GM21717 (cell line): ENCODE data around the gene PSRC1.
"Not testable (repeated sequence)": the region's sequence is repeated elsewhere in the genome, so short reads cannot be mapped to it uniquely, and the experiment has no call there.

Experiments used
- ATAC-seq: cut with Tn5 transposase; IDR thresholded peaks from one replicate; pipeline ENCODE4 v1.9.1; 2021; ENCODE audit warnings: mild to moderate bottlenecking, moderate library complexity; ENCODE audit not compliant: unreplicated experiment

The PSRC1 gene

DNA sequence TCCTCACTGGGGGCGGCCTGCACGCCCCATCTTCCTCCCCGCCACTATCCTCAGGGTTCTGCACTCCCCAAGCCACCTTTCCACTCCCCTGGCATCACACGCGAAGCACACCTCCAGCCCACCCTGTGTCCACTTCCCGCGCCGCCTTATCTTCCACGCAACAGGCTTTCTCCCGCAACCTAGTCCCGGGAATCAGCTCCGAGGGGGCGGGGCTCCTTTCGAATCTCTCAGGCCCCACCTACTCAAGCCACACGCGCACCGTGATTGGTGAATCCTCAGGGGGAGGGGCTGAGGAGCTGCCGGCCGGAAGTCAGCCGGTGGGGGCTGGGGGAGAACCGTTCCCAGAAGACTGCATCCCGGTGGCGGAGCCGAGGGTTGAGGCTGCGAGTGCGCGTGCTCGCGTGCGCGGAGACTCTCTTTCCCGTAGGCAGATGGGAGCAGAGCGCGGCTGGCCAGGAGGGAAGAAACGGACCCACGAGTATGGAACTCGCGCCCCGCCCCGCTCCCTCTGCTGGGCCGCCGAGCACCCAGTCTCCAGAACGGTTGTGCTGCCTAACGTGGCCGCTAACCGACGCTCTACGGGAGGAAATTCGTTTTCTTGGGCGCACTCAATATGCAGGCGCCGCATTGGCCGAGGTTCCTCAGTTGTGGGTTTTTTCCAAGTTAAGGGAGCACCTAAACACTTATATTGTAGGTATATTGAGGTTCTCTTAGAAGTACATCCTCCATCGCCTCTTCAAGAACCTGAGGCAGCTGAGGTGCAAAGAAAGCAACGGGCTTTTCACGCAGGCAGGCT lies at the start of gene PSRC1:
Gene PSRC1, minus strand, starts transcription at position 194 of the 796 bp plus-strand sequence.
- peak; percentile 90 for ATAC-seq

DNA sequence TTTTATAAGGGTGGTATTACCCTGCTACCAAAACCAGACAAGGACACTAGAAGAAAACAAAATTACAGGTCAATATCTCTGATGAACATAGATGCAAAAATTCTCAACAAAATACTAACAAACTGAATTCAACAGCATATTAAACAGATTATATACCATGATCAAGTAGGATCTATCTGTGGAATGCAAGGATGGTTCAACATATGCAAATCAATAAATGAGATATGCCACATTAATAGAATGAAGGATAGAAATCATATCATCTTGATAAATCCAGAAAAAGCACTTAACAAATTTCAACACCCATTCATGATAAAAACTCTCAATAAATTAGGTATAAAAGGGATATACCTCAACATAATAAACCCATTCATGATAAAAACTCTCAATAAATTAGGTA lies 48.2 kb upstream of the PSRC1 start:
- no peak for ATAC-seq

DNA sequence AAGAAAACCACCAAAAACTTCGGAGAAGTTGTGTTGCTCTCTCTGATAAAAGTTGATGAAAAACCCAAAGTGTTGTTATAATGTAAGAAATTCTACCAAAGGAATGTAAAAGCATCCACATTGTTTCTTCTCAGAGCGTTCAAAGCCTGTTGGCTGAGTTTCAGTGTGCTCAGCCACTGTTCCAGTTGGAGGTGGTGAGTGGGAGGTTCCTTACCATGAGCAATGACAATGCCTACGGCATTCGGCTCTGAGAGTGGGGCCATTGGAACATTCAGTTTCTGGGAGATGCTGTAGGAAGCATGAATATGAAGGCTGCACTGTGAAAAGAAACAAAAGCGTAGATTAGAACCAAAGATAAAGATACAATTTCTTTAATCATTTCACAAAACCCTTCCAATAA lies 44.3 kb upstream of the PSRC1 start:
- no peak for ATAC-seq

DNA sequence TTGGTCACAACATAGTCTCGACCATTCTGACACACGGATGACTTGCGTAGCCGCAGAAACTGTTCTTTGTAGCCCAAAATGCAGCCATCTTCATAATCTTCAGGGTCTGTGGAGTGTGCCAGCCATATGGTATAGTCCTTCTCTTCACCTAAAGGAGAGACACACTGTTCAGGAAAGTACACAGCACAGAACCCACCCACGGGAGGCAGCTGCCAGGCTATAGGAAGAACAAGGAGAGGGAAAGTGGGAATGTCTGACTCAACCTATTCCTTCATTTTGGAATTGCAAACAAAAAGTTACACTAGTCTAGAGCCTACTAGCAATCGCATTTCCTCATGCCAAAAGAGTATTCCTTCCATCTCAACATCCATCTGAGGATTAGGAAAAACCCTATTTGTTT lies 40.0 kb upstream of the PSRC1 start:
- no peak for ATAC-seq

DNA sequence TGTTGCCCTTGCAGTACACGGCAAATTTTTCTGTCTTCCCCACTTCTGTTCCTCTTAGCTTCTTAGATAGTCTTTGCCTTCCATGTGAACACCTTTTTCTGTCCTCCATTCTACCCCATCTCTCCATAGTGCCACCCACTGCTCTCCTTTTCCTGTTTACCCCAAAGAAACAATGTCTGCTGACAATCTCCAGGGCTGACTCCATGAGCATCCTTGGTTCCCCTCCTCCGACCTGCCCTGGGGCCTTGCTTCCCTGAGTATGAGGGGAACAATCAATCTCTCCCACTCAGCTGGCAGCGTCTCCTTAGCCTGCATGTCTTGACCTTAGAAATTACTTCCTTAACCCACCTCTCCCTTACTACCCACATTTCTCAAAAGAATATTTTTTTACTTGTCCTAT lies 36.2 kb upstream of the PSRC1 start:
- no peak for ATAC-seq

DNA sequence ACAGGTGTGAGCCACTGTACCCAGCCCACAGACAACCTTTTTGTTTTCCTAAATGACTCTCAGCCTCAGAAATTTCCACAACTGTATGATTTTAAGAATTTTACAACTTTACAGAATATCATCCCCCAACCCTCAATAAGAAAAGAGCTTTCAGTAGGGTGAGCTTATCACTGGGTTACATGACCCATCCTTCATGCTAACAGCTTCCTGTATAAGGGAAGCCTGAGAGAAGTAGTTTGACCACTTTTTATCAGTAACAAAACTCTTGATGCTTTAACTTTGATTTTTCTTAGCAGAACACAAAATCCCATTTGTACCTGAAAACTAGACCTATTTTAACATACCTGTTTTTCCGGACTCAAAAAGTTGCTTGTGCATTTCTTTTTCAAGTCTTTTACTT lies 33.6 kb upstream of the PSRC1 start:
- no peak for ATAC-seq

DNA sequence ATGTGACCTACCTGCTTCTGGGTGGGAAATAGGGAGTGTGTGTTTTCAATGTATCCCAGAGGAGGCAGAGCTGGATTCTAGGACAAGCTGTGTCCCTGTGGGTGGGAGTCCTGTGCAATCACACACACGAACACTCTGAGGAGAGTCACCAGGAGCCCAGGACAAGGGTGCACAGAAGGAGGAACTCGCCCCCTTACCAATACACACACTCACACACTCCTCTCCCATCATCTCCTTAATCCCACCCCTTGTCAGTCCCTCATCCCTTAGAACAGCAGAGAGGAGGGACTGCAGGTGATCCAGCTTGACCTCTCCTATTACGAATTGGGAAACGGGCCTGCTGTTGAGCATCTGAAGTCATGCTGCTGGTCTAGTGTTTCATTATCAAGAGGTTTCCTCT lies 32.3 kb upstream of the PSRC1 start:
- ATAC-seq = no peak

DNA sequence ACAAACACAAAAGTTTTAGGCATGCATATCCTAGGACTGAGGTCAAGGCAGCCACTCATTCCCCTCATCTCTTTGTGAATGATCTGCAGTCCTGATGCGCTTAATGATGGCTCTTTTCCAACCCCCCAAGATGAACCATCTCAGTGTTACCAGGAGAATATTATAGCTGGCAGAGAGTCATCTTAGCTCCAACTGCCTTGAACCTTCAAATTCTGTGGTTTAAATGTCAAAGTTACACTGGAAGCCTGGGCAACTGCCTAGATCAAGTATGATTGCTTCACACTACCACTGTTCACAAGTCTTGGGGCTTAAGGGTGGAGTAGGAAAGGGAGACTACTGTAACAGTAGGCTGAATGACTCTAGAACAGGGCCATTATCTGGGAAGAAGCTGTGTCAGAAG lies 31.9 kb upstream of the PSRC1 start:
- ATAC-seq = no peak

DNA sequence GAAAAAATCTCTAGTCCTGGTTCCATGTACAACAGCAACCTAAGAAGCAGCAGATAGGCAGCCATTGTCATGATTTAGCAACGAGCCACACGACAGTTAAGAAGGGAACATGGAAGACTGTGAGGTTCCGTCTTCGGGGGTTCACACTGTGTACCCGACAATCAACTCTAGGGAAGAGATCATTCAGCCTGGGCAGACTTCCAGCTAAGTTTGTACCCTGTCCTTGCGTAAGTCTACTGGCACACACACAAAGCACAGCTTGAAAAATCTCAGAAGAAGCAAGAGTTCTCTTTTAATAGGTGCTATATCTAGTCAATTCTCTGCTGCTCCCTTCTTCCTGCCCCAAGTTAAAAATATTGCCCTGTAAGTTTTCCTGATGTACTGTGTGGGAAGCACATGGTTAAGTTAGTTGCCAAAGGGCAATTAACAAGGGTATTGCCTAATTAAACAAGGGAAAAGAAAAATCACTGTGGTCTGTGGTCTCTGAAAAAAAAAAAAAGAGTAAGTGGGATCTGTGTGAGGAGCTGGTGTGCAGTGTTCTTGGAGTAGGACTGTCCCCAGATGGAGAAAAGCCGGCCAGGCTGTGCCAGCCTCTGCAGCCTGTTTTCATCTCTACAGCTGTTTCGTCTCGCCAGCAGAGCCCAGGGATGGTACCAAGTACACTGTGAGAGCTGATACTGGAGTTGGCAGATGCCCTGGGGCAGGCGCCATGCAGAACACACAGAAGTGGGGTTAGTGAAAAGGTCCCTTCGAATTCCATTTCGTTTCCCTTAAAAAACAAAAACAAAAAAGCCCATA lies 30.2 kb upstream of the PSRC1 start:
- ATAC-seq = no peak

DNA sequence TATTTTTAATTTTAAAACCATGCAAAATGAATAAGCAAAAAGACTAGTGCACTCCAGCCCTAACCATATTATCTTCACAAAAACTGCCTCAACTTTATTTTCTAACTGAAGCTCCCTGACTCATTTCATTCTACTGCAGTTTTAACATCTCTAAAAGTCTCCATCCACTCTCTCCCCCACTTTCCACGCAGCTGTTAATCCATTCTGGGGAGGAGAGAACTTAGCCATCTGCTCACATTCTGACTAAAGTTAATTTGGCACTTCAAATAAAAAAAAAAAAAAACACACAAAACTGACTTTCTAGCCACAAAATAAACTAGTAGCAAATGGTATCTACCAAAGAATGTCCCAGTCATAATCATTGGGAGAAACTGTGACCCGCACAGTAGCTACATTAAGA lies 29.3 kb upstream of the PSRC1 start:
- ATAC-seq = no peak

DNA sequence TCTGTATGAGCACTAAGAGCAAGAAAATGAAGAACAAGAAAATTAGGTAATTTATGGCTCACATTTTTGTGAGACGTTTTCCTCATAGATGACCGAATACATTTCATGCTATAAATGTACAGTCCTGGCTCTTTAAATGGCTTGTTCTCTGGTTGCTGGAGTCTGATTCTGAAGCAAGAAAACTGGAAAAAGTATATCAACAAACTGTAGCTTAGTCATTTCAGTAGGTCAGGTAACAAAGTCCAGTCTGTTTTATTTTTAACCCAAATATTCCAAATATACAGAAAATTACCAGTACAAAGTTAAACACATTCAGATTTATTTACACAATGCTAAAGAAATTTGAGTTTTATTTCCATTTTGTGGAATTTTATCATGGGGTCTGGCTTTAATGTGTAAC lies 26.4 kb upstream of the PSRC1 start:
- no peak for ATAC-seq

DNA sequence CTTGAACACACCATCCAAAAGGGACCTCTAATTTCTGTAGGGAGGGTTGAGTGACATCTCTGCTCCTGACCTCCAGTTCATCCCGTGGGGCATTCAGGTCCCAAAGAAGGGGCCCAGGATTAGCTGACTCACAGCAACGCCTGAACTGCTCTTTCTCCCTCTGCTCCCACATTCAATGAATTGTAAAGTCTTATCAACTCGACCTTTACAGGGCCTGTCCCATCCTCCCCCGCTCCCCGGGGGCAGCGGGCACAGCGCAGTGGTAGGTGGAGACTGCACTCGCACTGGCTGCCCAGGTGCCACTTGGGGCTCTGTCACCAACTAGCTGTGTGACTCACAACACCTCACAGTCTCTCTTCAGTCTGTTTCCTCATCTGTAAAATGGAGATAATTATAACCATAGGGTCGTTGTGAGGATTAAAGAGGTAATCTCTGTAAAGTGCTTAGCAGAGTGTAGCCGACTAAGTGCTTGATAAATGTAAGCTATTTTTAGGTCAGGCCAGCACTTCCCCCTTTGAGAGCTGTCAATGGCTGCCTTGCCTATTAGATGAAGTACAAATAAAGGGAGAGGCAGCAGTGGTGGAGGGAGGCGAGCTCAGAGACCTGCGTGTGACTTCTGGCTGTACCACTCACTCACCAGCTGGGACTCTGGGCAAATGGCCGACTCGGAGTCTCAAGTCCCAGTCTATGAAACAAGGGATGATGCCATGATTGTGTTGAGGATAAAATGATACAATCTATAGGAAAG lies 24.5 kb upstream of the PSRC1 start:
- ATAC-seq = no peak

DNA sequence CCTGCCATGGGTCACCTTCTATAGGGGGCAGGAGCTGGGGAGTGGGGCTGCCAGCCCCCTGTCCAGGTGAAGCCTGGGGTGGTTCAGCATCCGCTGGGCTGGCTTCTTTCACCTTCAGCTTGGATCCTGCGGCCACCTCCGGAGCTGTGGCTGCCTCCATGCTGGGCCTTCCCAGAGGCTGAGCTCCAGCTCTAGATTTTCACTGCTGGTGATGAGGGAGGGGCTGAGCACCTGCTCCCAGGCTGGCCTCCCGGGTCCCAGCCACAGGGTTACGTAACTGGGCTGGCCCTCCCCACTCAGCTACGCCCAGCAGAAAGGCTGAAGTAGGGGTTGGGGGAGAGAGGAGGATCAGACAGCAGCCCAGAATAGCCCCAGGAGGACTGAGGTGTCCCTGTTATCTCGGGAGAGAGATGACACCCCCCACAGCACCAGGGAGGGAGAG lies 23.9 kb upstream of the PSRC1 start, which contains the start of gene MYBPHL:
Gene MYBPHL, minus strand, starts transcription at position 180 of the 442 bp plus-strand sequence. Its CDS starts 20 bp downstream, at position 160.
- ATAC-seq = no peak

DNA sequence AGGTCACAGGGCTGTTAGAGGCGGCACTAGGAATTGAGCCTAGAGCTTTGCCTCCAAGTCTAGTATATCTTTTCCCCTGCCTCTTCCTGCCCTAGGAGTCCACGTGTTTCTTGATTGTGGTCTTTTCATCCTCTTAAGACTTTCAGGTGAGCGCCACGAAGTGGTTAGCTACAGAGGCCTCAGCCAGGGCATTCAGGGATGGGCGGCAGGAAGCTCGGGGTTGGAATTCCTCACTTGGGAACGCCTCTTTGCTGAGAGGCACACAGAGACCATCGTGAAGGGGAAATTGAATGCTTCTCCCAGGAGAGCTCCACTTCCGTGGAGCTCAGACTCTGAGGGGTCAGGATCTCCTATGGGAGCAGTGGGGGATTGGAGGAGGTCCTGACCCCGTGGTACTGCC lies 23.0 kb upstream of the PSRC1 start:
- not testable (repeated sequence) for ATAC-seq

DNA sequence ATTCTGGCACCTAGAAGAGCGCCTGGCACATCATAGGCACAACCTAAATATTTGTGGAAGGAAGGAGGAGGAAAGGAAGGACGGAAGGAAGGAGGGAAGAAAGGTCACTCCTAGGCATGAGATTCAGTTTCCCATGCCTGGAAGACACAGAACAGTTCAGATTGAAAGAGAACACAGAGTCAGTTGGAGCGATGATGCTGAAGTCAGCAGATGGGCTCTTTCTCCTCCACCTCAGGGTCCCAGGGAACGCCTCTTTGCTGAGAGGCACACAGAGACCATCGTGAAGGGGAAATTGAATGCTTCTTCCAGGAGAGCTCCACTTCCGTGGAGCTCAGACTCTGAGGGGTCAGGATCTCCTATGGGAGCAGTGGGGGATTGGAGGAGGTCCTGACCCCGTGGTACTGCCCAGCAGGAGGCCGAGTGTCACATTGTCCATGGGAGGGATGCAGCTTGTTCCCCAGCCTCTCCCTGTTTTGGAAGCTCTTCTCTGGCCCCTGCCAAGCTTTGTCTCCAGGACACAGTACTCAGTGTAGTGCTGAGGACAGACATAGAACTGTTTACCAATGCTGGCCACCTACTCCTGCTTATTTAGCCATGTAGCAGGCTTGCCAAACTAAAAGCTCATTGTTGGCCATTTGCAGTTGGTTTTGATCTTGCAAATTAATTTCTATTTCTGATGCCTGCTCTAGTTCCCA lies 21.4 kb upstream of the PSRC1 start:
- ATAC-seq = no peak

DNA sequence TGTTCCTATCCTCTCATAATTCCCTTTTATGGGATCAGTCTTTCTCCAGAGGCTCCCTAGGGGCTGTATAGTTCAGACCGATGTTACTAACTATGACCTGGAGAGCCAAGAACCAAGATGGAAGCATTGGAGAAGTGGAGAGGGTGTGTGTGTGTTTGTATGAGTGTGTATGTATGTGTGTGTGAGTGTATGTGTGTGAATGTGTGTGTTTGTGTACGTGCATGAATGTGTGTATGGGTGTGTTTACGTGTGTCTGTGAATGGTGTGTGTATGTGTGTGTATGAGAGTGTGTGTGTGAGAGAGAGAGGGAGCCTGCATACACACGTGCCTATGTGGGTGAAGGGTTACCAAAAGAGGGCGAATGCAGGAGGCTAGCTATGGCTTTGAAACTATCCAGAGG lies 18.9 kb upstream of the PSRC1 start:
- ATAC-seq = no peak

DNA sequence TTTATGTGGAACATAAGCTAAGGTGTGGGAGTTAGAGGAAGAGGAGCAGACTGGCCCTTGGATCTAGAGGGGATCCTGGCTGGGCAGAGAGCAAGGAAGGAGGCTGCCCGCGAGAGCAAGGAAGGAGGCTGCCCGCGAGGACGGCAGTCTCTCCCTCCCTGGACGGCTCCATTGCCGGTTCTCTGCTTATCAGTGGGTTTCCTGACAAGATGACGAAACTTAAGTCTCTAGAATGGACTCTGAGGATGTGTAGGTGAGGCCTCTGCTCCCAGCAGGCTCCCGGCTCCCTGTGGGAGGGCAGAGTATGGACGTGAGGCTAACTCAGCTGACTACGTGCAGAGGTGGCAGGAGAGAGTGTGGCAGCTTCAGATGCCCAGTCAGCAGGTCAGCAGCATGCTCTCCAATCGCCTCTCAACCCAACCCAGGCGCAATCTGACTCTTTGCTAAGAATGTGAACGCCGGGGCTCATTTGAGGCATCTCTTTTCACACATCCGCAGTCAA lies 17.8 kb upstream of the PSRC1 start:
- ATAC-seq = no peak

DNA sequence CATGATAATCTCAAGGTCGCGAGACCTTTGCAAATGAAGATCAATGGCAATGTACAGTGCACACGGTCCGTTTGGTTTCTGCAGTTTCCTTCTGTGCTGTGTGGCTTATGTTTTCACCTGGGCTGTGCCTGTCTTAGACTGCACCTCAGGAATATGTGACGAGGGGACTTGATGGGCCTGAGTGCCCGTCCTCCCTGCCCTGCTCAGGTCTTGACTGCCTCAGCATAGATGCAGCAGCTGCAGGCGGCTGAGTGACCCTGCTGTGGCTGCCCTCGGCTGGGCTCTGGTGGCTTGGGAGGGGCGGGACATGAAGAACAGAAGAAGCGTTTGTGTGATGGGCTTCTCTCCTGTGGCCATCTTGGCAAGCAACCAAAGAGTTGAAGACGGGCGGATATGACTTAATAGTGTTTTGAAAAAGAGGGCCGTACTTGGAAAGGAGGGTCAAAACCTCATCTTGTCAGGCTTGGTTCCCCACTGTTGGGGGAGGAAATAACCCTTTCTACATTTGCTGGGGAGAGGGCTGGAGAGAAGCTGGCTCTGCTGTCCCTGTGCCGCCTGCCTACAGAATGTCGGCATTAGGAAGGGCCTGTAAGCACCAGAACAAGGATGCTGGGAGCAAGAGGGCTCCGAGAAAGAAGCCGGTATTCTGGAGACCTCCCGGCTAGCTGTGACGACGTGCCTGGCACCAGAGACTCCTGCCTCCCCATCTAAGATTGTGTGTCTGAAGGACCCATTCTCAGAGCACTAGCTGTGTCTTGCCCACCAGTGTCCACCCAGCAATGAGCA lies 16.8 kb upstream of the PSRC1 start:
- no peak for ATAC-seq

DNA sequence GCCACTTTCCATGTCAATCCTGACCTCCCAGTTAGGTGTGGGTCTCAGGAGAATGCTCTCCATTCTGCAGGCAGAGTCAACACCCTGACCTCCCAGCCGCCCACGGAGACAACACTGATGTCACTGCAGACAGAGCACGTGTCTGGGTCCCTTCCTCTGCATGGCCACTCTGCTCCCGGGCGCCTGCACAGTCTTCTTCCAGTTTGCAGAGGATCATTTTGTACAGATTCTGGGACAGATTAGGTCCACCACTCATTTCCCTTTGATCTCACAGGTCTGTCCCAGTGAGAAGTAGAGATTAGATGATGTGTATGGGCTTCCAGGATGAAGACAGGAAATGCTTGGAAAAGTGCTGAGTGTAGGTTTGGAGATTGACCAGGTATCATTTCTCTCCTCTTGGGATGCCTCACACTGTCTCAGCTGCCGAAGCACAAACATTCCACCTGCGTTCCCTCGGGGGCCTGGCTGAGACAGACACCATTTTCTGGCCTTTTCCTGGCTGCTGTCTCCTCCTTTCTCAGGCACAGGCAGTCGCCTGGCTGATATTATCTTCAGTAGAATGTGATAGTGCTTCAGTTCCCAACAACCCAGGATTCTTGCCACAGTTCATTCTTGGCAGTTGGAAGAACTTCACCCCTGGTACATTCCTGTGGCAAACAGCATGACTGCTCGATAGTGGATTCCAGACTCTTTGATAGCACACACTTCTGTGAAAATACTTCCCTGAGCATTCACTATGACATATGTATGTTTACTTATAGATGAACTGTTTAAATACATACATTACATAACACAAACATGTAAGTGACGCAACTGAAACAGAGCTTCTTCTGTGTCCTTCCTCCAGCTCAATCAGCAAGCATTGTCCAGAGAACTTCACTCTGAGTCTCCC lies 16.0 kb upstream of the PSRC1 start:
- no peak for ATAC-seq
